PC-9 (cell line): ENCODE data around the gene ARHGAP24. TPM values are rescaled to one million over a fixed set of nuclear protein-coding genes. Genes with fewer than 3 reads are reported as not detected.

Source experiments
- BruUV-seq: library from RNA; stranded (reverse); fragments of 400-500 nt; replicated peaks from 2 replicates; lab custom pipeline; 2021; lab: Mats Ljungman, UMichigan
- CTCF ChIA-PET: fragments of 300-600 bp; sonication (Branson Sonifier 250); formaldehyde crosslinking; loops from one replicate; lab custom pipeline; 2022; ENCODE audit warnings: antibody characterized with exemption; lab: Charles Lee
- POLR2A ChIA-PET: fragments of 300-600 bp; sonication (Branson Sonifier 250); formaldehyde crosslinking; loops from one replicate; lab custom pipeline; 2022; ENCODE audit warnings: antibody characterized with exemption; ENCODE audit not compliant: unreplicated experiment; lab: Charles Lee
- DNase-seq, 2 experiments: peaks; one replicate each; pipeline versions ENCODE4 v3.0.0 to v3.0.0-alpha.2; 2015 to 2022; ENCODE audit warnings: mixed read lengths in 1 of 2
- H2AFZ ChIP-seq: fragments of 200-600 bp; sonication (generic); 2 replicates; pipeline ENCODE4 v1.8.1; 2017; ENCODE audit warnings: antibody characterized with exemption
- H3F3A ChIP-seq: fragments of 200-600 bp; sonication (generic); 2 replicates; pipeline ENCODE4 v1.8.1; 2017; ENCODE audit warnings: antibody characterized with exemption, mild to moderate bottlenecking, low read depth; ENCODE audit not compliant: insufficient read depth
- H3K27ac ChIP-seq: fragments of 200-600 bp; sonication (generic); 2 replicates; pipeline ENCODE4 v1.6.1; 2016; ENCODE audit warnings: mixed run types
- H3K27me3 ChIP-seq: fragments of 200-600 bp; sonication (generic); 2 replicates; pipeline ENCODE4 v1.6.1; 2016; ENCODE audit warnings: low read depth, mixed run types; ENCODE audit not compliant: insufficient read depth
- H3K36me3 ChIP-seq: fragments of 200-600 bp; sonication (generic); 2 replicates; pipeline ENCODE4 v1.6.1; 2016; ENCODE audit warnings: low read depth, mixed run types
- H3K4me1 ChIP-seq: fragments of 200-600 bp; sonication (generic); replicated peaks from 2 replicates; pipeline ENCODE4 v1.6.1; 2016; ENCODE audit warnings: mixed run types; ENCODE audit not compliant: insufficient read depth
- H3K4me2 ChIP-seq: fragments of 200-600 bp; sonication (generic); 2 replicates; pipeline ENCODE4 v1.6.1; 2017; ENCODE audit warnings: mixed run types
- H3K4me3 ChIP-seq: fragments of 200-600 bp; sonication (generic); 2 replicates; pipeline ENCODE4 v1.6.1; 2016; ENCODE audit warnings: mixed run types
- H3K79me2 ChIP-seq: fragments of 200-600 bp; sonication (generic); 2 replicates; pipeline ENCODE4 v1.6.1; 2017; ENCODE audit warnings: low read depth, mixed run types
- H3K9me2 ChIP-seq: fragments of 200-600 bp; sonication (generic); 2 replicates; pipeline ENCODE4 v1.8.1; 2017; ENCODE audit warnings: mild to moderate bottlenecking; ENCODE audit not compliant: insufficient read depth
- H3K9me3 ChIP-seq: fragments of 200-600 bp; sonication (generic); 2 replicates; pipeline ENCODE4 v1.8.1; 2016; ENCODE audit warnings: low read depth; ENCODE audit not compliant: insufficient read depth
- H4K20me1 ChIP-seq: fragments of 200-600 bp; sonication (generic); 2 replicates; pipeline ENCODE4 v1.8.1; 2017; ENCODE audit not compliant: insufficient read depth
- EZH2 ChIP-seq: fragments of 200-600 bp; sonication (generic); IDR thresholded peaks from 2 replicates; pipeline ENCODE4 v1.8.0; 2017; ENCODE audit warnings: antibody characterized with exemption, low read depth
- intact Hi-C: fragments of 100-400 bp; cut with micrococcal nuclease; formaldehyde crosslinking; loops from one replicate; pipeline ENCODE4 v1.10.0; 2022; ENCODE audit not compliant: unreplicated experiment
- total RNA-seq: library from RNA; stranded (reverse); gene quantifications from 2 replicates; pipeline ENCODE4 v1.2.3, GENCODE V29; 2021
- TF ChIP-seq, protein P1 (sequence below): fragments of 200-600 bp; sonication (generic); conservative IDR thresholded peaks from 2 replicates; pipeline ENCODE4 v1.6.1; 2017; ENCODE audit warnings: mixed run types, antibody characterized with exemption, mild to moderate bottlenecking, moderate library complexity

ARHGAP24 gene
- total RNA-seq, 1 experiment from 2014 or later = 2.2 TPM

- Histone ChIP-seq H3K79me2 (no peaks in the 10 kb centered on the region), H3K27ac (no peak overlapping the region), H3K9me2 (no peaks in the 10 kb centered on the region), H3K27me3 (no peaks in the 10 kb centered on the region), H3K4me1 (no peaks in the 10 kb centered on the region), H2AFZ (no peak overlapping the region), H3K9me3 (no peaks in the 10 kb centered on the region), H4K20me1 (no peaks in the 10 kb centered on the region), H3K4me2 (no peak overlapping the region), H3K36me3 (no peaks in the 10 kb centered on the region), H3F3A (no peaks in the 10 kb centered on the region), H3K4me3 (no peak overlapping the region)
- ChIA-PET POLR2A (interaction anchor here (0.6 kb wide), 1 partner anchor 1870 kb away, joined by 3 read pairs; no protein-coding TSS in a partner anchor), CTCF (no interaction called here)
- intact Hi-C loops = no loop called here
- DNase-seq = no peak
- TF ChIP-seq, protein P1, sequence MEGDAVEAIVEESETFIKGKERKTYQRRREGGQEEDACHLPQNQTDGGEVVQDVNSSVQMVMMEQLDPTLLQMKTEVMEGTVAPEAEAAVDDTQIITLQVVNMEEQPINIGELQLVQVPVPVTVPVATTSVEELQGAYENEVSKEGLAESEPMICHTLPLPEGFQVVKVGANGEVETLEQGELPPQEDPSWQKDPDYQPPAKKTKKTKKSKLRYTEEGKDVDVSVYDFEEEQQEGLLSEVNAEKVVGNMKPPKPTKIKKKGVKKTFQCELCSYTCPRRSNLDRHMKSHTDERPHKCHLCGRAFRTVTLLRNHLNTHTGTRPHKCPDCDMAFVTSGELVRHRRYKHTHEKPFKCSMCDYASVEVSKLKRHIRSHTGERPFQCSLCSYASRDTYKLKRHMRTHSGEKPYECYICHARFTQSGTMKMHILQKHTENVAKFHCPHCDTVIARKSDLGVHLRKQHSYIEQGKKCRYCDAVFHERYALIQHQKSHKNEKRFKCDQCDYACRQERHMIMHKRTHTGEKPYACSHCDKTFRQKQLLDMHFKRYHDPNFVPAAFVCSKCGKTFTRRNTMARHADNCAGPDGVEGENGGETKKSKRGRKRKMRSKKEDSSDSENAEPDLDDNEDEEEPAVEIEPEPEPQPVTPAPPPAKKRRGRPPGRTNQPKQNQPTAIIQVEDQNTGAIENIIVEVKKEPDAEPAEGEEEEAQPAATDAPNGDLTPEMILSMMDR = no peak
- no peak for TF ChIP-seq EZH2
- no TSS peak for BruUV-seq
Measured at GRCh38 chr4:85681921-85682320, 207.0 kb downstream of the ARHGAP24 start.

GRCh38 chr4:85682391-85682790 lies 207.4 kb downstream of the ARHGAP24 start:
- BruUV-seq = no TSS peak
- TF ChIP-seq, protein P1 = no peak
- no peak for TF ChIP-seq EZH2
- POLR2A ChIA-PET = interaction anchor here (0.6 kb wide), 1 partner anchor 1870 kb away, joined by 3 read pairs; no protein-coding TSS in a partner anchor
- no peaks in the 10 kb centered on the region for H3K4me1 ChIP-seq
- intact Hi-C loops = no loop called here
- CTCF ChIA-PET = no interaction called here
- no peaks in the 10 kb centered on the region for H3K36me3 ChIP-seq
- H3K4me2 ChIP-seq = no peak overlapping the region
- H3K9me2 ChIP-seq = no peaks in the 10 kb centered on the region
- H3F3A ChIP-seq = no peaks in the 10 kb centered on the region
- H2AFZ ChIP-seq = no peak overlapping the region
- no peaks in the 10 kb centered on the region for H4K20me1 ChIP-seq
- no peaks in the 10 kb centered on the region for H3K79me2 ChIP-seq
- no peaks in the 10 kb centered on the region for H3K9me3 ChIP-seq
- no peaks in the 10 kb centered on the region for H3K27me3 ChIP-seq
- H3K4me3 ChIP-seq = no peak overlapping the region
- H3K27ac ChIP-seq = no peak overlapping the region
- DNase-seq = no peak

GRCh38 chr4:85684676-85685075 lies 209.7 kb downstream of the ARHGAP24 start:
- Histone ChIP-seq H3F3A (no peaks in the 10 kb centered on the region), H3K4me1 (no peaks in the 10 kb centered on the region), H3K27me3 (no peaks in the 10 kb centered on the region), H3K4me2 (no peak overlapping the region), H3K79me2 (no peaks in the 10 kb centered on the region), H3K36me3 (no peaks in the 10 kb centered on the region), H3K9me2 (no peaks in the 10 kb centered on the region), H3K4me3 (no peak overlapping the region), H4K20me1 (no peaks in the 10 kb centered on the region), H2AFZ (no peak overlapping the region), H3K27ac (no peak overlapping the region), H3K9me3 (no peaks in the 10 kb centered on the region)
- POLR2A ChIA-PET = no interaction called here
- DNase-seq = no peak
- no peak for TF ChIP-seq EZH2
- TF ChIP-seq, protein P1 = no peak
- no TSS peak for BruUV-seq
- intact Hi-C loops = no loop called here
- CTCF ChIA-PET = no interaction called here
